HG02588 (cell line): ENCODE measurements around the gene PAQR5.
"Not testable (repeated sequence)": the region's sequence is repeated elsewhere in the genome, so short reads cannot be mapped to it uniquely, and the experiment has no call there.

Experiments used
- ATAC-seq: cut with Tn5 transposase; IDR thresholded peaks from one replicate; pipeline ENCODE4 v1.9.1; 2021; ENCODE audit warnings: mild to moderate bottlenecking, moderate library complexity; ENCODE audit not compliant: unreplicated experiment

Gene PAQR5

GRCh38 chr15:69298697-69299441, at the start of gene PAQR5:
TSS of gene PAQR5 (plus strand) at chr15:69298912. CDS start at chr15:69360081, 61,169 bp downstream.
- no peak for ATAC-seq

- ATAC-seq, result no peak
Observed at GRCh38 chr15:69253156-69253555, 45.6 kb upstream of the PAQR5 start.

- no peak for ATAC-seq
Observed at GRCh38 chr15:69265347-69265955, 33.3 kb upstream of the PAQR5 start.

GRCh38 chr15:69271217-69271616, 27.5 kb upstream of the PAQR5 start:
- no peak for ATAC-seq

GRCh38 chr15:69272139-69272538, 26.6 kb upstream of the PAQR5 start:
- ATAC-seq, result no peak

- no peak for ATAC-seq
Observed at GRCh38 chr15:69272891-69273290, 25.8 kb upstream of the PAQR5 start.

- no peak for ATAC-seq
Observed at GRCh38 chr15:69275074-69275670, 23.5 kb upstream of the PAQR5 start.

GRCh38 chr15:69275933-69276560, 22.7 kb upstream of the PAQR5 start:
- ATAC-seq, result no peak

- ATAC-seq, result no peak
Observed at GRCh38 chr15:69277316-69277715, 21.4 kb upstream of the PAQR5 start.

GRCh38 chr15:69279636-69280035, 19.1 kb upstream of the PAQR5 start:
- ATAC-seq, result no peak

- ATAC-seq, result no peak
Observed at GRCh38 chr15:69280783-69281182, 17.9 kb upstream of the PAQR5 start.

GRCh38 chr15:69282104-69282743, 16.5 kb upstream of the PAQR5 start:
- ATAC-seq, result no peak

- no peak for ATAC-seq
Observed at GRCh38 chr15:69285834-69286233, 12.9 kb upstream of the PAQR5 start.

- no peak for ATAC-seq
Observed at GRCh38 chr15:69288011-69288410, 10.7 kb upstream of the PAQR5 start.

- ATAC-seq, result no peak
Observed at GRCh38 chr15:69288531-69289341, 10.0 kb upstream of the PAQR5 start.

GRCh38 chr15:69289342-69290146, 9.2 kb upstream of the PAQR5 start:
- no peak for ATAC-seq

GRCh38 chr15:69290346-69291164, 8.2 kb upstream of the PAQR5 start:
- ATAC-seq, result no peak

- not testable (repeated sequence) for ATAC-seq
Observed at GRCh38 chr15:69291651-69292050, 7.1 kb upstream of the PAQR5 start.
